Measurements from ENCODE around the gene SLC28A1.
"Not testable (repeated sequence)": the region's sequence is repeated elsewhere in the genome, so short reads cannot be mapped to it uniquely, and the experiment has no call there.

The SLC28A1 gene

DNA sequence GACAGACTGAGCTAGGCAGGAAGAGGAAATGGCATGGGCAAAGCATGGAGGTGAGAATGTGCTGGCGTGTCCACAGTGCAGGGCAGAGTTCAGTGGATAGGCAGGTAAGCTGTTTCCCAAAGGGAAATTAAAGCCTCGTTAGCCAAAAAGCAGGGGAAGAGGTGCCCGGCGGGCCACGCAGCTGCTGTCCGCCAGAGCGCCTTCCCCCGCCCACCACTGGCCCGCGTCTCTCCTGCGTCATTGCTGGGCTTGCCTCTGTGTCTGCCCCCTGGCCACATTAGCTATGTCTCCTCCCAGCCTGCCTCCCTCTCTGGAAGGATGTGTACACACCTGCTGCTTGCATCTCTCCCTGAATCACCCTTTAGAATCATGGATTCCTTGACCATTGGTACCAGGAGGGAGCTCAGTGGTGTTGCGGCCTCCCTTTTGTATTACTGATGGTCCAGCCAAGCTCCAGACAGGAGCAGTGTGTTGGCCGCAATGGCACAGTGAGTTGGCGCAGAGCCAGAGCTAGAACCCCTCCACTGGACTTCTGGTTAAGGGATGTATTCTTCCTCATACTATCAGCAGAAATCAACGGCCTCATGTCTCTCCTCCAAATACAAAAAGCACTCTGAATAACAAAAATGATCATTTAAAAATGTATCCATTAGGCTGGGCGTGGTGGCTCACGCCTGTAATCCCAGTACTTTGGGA lies 26.6 kb downstream of the SLC28A1 start:
- DNase-seq (ENCODE audit: low read depth) = no peak

GRCh38 chr15:84911879-84912660 lies 27.6 kb downstream of the SLC28A1 start:
- DNase-seq (ENCODE audit: low read depth) = no peak

- no peak for DNase-seq (ENCODE audit: low read depth)
Observed at GRCh38 chr15:84913360-84913723, 28.9 kb downstream of the SLC28A1 start.

DNA sequence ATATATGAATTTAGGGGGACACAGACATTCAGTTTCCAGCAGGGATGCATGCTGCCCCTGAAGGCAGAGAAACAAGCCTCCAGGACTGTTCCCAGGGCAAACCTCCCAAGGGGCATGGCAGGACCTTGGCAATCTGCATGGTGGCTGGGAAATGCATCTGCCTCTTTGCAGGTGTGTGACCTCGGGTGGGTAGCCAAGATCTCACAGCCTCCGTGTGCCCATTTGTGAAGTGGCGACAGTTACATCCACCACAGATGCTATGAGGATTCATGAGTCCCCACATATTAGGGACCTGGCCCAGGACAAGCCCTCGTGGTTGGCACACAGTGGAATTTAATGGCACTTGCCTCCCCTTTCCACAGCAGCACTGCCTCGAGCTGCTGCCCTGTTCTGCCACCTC lies 29.9 kb downstream of the SLC28A1 start:
- no peak for DNase-seq (ENCODE audit: low read depth)

DNA sequence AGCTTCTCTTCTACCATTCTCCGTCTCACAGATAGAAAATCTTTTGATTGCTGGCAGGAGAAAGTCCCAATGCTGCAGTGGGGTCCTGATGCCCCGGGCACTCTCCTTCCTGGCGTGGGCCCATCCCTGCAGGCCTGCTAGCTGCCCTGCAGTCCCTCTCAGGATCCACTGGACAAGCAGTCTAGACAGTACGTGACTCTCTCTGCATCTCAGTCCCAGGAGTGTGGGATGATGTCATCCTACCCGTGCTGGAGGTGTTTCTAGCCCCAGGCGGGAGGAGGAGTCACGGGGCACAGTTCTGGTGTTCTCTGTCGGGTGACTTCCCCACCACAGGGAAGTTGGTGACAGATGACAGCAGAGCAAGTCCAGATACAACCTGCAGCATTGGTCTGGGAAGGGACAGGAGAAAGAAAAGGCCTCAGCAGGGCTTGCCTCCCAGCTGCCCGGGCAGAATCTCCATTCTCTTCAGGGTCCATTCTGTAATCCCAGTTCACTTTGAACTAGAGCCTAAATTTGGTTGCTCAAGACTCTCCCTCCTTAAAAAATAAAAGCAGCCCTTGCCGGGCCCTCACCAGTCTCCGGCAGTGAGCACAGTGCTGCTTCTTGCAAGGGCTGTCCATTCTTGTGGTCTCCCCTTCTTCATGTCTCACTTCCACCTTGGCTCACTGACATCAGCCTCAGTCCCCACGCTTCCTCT lies 30.6 kb downstream of the SLC28A1 start:
- DNase-seq (ENCODE audit: low read depth) = peak; percentile 1

DNA sequence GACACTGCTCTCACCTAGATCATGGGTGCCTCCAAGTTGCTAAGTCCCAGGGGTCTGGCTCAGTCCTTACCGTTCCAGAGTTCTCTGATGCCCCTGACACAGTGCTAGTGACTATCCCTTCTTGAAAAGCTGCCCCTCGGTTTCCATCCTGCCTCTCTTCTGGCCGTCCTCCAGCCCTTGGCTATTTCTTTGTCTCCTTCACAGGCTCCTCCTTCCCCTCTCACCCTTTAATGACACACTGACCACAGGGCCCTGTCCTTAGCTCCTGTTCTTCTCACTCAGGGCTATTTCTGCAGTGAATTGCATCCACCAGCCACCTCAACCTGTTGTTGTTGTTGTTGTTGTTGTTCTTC lies 31.1 kb downstream of the SLC28A1 start:
- DNase-seq (ENCODE audit: low read depth) = no peak

GRCh38 chr15:84917452-84917851 lies 33.0 kb downstream of the SLC28A1 start:
- no peak for DNase-seq (ENCODE audit: low read depth)

DNA sequence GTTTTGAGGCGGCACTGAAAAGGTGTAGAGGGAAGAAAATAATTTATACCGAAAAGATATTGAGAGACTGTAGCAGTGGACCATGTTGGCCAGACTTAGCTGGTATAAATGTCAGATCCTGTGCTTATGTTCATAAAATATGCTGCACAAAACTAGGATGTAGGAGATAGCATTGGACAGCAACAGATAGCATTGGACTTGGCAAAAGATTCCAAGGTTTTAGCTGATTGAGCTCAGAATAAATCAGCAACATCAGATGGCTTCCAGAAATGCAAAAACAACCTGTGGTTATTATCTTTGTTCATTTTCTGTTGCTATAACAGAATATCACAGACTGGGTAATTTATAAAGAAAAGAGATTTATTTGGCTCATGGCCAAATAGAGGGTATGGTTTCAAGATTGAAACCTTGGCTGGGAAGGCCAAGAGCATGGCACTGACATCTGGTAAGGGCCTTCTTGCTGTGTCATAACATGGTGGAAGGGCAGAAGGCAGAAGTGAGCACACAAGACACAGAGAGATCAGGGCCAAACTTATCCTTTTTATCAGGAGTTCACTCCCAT lies 34.7 kb downstream of the SLC28A1 start:
- DNase-seq (ENCODE audit: low read depth) = no peak

GRCh38 chr15:84921121-84921520 lies 36.7 kb downstream of the SLC28A1 start:
- DNase-seq (ENCODE audit: low read depth) = no peak

- DNase-seq (ENCODE audit: low read depth) = no peak
Observed at GRCh38 chr15:84922530-84922929, 38.1 kb downstream of the SLC28A1 start.

- DNase-seq (ENCODE audit: low read depth) = no peak
Observed at GRCh38 chr15:84924077-84924731, 39.7 kb downstream of the SLC28A1 start.

DNA sequence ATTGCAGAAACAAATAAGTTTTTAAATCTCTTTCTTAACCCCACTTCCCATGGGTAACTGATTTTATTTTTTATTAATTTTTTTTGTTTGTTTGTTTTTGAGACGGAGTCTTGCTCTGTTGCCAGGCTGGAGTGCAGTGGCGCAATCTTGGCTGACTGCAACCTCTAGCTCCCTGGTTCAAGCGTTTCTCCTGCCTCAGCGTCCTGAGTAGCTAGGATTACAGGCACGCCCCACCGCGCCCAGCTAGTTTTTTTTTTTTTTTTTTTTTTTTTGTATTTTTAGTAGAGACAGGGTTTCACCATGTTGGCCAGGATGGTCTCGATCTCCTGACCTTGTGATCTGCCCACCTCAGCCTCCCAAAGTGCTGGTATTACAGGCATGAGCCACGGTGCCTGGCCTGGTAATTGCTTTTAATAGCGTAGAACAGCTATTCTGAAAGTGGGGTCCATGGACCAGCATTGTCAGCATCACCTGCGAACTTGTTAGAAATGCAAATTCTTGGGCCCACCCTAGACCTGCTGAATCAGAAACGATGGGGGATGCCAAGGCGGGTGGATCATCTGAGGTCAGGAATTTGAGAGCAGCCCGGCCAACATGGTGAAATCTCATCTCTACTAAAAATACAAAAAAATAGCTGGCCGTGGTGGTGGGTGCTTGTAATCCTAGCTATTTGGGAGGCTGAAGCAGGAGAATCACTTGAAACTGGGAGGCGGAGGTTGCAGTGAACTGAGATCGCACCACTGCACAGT lies 40.5 kb downstream of the SLC28A1 start:
- not testable (repeated sequence) for DNase-seq (ENCODE audit: low read depth)

DNA sequence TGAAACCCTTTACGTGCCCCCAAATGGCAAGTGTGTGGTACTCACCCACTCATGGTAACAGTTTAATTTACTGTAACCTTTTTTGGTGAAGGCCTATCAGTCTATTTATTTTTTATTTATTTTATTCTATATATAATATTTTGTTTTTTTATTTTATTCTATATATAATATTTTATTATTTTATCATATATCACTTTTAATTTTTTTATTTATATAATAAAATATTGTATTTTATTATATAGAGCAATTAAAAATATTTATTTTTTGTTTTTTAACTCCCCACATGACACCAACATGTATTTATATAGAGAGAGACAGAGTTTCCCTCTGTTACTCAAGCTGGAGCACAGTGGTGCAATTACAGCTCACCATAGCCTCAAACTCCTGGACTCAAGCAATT lies 41.4 kb downstream of the SLC28A1 start:
- DNase-seq (ENCODE audit: low read depth) = no peak

GRCh38 chr15:84926491-84927230 lies 42.2 kb downstream of the SLC28A1 start:
- no peak for DNase-seq (ENCODE audit: low read depth)

- DNase-seq (ENCODE audit: low read depth) = no peak
Observed at GRCh38 chr15:84928843-84929168, 44.3 kb downstream of the SLC28A1 start.

DNA sequence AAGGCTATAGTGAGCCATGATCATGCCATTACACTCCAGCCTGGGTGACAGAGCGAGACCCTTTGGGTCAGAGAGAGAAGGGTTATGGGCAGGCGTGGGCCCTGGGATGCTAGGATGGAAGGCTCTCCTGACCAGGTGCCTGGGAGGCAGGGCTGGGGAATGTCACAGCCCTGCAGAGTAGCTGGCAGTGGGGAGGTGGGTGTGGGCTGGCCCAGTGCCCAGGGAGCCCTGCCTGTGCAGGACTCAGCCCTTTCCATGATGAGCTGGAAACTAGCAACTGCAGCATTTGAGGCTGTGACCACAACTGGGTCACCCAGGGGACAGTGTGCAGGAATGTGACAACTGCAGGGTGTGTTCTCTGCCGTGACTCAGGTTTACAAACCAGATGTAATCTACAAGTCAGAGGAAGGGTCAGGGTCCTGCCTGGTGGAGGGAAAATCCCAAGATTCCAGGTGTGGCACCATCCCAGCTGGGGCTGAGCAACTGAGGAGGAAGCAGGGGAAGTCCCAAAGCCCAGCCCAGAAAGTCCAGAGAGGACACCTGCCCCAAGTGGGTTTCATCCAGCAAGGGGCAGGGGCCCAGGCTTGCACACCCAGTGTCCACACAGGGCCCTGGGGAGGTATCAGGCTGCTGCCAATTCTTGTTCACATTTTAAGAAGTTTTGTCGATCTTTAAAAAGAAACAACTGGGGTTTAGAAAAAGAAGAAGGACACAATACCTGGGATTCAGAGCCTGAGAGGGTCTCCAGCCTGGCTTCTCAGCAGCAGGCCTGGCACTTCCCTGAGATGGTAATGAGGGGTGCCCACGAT lies 45.5 kb downstream of the SLC28A1 start:
- DNase-seq (ENCODE audit: low read depth) = no peak

- DNase-seq (ENCODE audit: low read depth) = no peak
Observed at GRCh38 chr15:84934942-84935729, 50.7 kb downstream of the SLC28A1 start.

DNA sequence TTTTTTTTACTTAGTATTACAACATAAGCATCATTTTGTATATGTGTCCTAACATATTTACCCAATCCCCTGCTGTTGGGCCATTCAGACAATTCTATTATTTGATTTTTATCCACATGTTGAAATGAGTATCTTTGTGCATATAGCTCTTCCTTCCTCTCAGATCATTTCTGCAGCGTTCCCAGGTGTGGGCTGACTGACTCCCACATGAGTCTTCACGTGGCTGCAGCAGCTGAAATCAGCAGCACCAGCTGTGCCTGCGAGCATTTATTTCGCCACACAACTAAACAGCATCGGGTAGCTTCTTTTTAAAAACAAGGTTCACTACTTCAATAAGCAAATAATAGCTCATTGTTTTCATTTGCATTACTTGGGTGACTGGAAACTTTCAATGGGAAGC lies 52.7 kb downstream of the SLC28A1 start:
- no peak for DNase-seq (ENCODE audit: low read depth)

GRCh38 chr15:84938726-84939125 lies 54.3 kb downstream of the SLC28A1 start:
- no peak for DNase-seq (ENCODE audit: low read depth)
